Endothelial cell of hepatic sinusoid (primary cell): ENCODE data around the gene STKLD1.

Source experiments
- in situ Hi-C: cut with HindIII; loops from 2 replicates; pipeline ENCODE4 v1.10.0; 2017; ENCODE audit warnings: low sequenced_read_pairs

STKLD1 gene

DNA sequence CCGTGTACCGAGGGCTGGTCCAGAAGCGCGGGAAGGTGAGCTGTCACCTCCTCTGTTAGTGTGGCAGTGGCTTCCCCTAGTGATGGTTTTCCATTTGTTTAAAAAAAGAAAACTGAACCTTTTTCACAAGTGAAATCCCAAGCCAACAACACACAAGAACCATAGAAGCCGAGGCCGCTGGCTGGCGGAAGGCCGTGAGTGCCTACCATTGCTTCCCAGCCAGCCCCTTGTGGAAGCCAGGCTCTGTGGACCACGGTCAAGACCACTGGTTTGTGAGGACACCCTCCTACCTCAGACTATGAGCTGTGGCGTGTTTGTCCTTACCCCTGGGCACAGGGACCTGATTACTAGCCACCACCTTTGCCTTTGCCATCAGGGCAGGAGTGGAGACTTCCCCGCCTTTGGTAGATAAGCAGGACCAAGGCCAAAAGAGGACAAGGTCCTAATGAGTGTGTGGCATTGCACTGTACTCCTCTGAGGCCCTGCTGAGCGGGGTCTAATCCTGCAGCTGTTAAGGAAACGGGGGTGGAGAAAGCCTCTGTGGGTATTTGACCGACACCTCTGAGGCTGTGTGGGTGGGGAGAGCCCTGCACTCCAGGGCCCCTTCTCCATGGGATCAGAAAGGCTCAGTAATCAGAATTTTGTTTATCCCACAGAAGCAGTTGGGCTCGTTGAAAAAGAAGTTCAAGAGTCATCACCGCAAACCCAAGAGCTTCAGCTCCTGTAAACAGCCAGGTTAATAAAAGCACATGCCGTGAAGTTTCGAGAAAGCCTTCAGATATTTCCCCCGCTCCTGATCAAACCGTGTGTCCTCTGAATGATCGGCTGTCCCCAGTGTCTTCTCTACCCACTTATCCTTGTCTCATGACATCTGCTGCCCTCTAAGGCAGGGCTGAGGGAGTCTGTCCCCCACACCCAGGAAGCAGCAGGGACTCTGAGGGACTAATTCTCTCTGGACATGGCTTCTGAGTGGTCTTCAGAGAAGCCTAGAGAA, 15.5 kb upstream of the STKLD1 start:
- in situ Hi-C loops: no loop called here

DNA sequence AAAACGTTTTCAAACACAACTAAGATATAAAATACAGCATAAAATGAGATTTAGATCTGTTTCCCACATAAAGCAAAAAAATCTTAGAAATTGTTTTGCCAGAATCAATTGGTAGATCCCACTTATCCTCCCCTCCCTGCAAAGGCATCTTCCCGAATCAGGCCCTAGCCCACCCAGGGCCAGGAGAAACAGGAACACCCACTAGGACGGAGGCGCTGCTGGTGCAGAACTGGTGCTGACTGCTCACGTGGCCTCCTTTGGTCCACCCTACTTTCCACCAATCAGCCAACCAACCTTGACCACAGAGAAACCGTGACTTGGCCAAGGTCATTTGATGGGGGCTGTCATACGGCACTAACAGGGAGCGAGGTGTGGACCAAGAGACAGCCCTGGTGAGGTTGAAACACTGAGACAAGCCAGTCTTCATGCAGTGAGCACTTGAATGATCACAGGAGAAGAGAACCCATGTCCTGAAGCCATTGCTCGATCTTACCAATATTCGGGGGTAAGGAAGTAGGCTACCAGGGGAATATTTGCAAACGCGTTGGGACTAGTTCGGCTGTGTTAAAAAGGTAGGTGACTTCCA, 14.6 kb upstream of the STKLD1 start:
- in situ Hi-C loops: no loop called here

DNA sequence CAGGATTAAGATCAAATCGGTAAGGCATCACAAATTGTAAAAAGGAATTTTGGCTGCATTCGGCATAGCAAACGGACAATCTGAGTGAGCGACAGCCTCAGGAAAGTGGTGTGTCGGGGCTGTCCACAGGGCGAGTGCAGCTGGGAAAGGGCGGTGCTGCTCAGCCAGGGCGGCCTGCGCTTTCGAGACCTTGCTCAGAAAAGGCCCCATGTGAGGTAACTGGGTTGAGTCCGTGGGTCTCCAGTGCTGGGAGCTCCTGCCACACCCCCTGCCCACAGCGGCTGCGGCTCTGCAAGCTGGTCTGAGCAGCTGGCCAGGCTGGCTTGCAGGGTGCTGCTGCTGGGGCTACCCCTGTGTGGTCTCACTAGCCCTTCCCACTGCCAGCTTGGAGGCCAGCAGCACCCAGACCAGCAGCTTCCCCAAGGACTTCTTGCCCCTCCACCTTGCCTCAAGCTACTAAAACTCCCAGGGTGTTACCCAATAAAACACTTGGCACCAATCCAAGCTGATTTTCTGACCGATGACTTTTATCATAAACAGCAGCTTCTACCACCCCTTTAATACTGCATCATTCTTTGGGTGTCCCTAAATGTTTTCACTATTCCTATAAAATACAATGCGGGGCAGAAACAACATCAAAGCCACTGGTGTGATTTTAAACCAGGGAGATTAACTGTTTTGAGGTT, 13.7 kb upstream of the STKLD1 start:
- in situ Hi-C loops: no loop called here

DNA sequence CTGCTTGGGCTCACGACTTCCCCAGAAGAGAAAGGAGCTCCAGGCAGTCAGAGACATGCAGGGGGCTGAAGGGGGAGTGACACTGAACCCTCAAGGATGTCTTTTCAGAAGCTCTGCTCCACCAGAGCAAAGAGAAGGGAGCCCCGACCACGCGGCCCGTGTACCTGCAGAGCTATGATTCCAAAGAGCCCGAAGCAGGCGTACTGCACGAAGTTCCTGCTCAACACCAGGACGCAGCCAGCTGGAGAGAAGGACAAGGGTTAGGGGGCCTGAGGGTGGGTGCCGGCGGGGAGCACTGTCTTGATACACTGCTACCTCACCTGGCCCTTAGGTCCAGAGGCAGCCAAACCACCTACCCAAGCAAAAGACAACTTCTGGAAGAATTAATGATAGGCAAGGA, 9.7 kb upstream of the STKLD1 start:
- in situ Hi-C loops: no loop called here

DNA sequence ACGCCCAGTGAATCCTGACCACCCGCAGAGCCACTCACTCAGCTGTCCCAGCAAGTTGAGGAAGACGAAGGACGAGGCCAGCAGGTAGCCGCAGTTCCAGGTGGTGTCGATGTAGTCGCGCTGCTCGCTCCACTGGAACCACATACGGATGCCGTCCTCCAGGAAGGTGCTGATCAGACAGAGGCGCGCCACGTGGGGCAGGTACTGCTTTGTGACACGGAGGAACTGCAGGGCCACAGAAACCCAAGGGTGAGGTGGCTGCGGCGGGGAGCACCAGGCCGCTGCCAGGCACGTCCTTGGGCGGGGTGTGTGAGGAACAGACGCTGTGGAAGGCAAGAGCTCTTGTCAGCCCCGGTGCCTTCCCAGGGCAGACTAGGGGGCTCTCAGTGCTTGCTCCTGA, 8.9 kb upstream of the STKLD1 start:
- in situ Hi-C loops: no loop called here

DNA sequence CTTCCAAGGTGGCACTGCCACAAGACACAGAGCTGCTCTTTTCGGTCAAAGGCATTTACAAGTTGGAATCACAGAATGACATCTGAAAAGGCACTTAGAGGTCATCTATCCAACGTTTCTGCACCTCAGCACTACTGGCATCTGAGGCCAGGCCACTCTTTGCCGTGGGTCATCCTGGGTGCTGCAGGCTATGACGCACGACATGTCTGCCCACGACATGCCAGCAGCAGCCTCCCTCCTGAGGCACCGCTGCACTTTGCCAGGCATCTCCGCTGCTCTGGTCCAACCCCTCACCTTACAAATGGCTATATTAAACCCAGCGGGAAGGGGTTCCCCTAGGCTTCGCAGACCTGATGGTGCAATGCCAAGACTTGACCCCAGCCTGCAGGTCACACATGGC, 8.4 kb upstream of the STKLD1 start:
- in situ Hi-C loops: no loop called here

DNA sequence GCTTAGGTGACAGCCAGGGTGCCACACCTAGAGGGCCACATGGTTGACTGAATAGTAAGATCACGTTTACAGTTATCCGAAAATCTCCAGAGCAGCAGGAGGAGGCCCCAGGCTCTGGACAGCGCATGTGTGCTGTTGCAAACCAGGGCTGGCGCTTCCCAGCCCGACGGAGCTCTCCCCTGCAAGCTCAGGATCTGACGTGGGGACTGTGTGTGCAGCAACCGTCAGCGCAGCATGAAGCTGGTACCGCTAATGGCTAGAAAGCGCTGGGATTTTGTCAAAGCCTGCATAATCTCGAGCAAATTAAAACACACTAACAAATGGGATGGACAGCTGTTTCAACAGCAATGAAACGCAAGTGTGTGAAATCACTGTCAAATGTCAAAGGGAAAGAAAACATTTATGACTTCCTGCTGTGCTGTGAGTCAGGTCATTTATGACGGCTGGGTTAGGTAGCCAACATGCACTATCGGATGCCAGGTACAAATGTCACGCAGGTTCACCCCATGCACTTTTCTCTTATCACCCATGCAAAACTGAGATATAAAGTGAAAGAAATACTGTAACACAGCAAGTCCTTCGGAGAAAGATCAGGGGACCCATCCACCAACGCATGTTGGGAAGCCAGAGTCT, 7.8 kb upstream of the STKLD1 start:
- in situ Hi-C loops: no loop called here

DNA sequence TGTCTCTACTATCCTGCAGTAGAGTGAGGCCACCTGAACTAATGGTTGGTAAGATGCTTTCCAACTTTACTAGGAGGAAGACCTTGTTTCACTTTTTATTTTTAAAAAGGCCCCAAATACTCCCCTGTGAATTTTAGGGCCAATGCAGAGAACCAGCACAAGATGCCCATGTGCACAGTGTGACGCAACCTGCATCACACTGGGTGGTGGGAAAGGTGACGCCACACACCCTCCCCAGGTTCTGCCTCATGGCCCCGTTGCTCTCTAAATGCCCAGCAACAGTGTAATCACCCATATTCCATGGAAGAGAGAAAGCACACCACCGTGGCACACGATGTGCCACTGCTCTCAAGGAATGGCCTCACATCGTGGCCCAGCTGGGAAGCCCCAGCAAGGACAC, 6.7 kb upstream of the STKLD1 start:
- in situ Hi-C loops: no loop called here

DNA sequence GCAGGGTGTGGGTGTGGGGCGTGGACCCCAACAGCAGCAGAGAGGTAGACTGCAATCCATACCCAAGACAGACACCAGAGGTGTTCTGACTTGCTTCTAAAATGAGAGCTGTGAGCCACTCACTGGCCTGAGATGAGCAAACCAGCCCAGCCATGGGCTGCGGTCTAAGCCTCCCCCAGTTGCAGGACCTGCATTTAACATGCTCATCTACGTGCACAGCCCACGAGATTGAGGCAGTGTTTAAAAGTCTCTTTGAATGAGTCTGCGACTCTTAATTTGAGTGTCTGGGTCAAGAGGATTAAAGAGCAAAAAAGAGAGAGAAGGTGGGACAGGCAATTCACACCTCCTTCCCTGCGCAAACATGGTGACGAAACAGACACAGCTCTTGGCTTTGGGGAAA, 6.2 kb upstream of the STKLD1 start:
- in situ Hi-C loops: no loop called here

DNA sequence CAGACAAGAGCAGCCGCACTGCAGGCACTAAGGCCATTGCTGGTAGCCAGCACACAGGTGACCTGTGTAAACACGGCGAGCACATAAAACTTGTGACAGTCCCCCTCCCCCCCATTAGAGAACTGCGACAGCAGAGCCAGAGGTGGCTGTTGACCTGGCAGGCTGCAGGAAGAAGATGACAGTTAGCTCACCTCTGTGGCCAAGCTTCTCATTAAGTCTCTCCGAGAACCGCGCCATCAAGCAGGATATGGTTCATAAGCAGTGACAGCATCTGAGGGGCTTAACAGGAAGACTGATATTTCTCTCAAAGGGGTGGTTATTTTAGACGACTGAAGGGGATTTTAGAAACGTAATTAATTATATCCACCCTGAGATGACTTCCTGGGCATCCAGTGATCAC, 5.5 kb upstream of the STKLD1 start:
- in situ Hi-C loops: no loop called here

DNA sequence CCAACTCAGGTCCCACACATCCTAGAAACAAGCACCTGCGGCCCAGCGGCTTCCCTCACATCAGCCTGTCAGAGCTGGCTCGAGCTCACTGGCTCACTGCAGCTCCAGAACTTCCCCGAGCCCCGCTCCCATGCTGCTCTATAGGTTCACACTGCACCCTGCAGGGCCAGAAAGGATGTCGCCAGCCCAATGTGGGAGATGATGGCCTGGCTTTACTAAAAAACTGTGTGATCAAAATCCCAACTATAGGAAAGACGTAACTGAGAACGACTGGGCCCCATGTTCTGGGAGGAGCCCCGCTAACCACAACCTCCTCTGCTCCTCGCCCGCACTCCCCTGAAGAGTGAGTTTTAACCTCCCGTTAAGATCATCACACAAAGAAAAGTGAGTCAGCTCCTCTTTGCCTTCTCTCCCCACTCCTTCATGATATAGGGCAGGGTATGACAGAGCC, 4.9 kb upstream of the STKLD1 start:
- in situ Hi-C loops: no loop called here

DNA sequence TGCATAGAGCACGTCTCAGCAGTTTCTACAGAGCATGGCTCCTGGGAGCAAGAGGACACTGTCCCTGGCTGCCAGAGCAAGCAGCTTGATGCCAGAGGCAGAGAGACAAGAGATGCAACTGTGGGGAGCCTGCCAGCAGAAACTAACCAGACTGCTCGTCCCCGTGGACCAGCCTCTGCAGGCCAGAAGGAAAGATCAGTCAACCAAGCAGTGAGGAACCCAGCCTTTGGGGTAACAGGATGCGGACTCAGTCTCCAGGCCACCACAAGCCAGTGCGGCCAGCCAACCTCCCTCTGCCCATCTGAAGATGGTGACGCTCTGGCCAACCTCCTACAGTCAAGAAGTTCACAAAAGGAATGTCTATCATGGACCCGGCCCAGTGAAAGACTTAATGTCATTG, 4.0 kb upstream of the STKLD1 start:
- in situ Hi-C loops: no loop called here

DNA sequence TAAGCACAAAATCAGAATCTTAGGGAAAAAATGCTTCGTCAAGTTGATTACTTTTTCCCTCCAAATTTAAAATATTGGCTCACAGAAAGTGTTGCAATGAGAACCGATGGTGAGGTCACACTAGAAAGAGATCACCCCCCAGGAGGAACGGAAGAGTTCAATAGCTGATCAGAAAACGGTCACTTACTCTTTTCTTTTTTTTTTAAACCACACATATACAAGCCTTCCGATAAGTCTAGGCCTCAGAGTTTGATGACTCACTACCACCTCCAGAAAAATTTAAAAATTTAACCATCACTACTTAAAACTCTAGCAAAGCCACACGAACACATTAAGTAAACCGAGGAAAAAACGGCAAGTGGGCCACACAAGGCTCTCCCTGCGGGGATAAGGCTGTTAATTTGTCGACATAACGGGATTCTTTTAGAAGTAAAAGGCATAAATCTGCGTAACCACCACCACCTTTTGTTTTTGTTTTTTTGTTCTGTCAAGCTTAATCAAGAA, 1.5 kb upstream of the STKLD1 start:
- in situ Hi-C loops: loop anchor here (5.0 kb wide), 3 partner anchors 43 to 118 kb away; partner anchors contain the start of gene REXO4

DNA sequence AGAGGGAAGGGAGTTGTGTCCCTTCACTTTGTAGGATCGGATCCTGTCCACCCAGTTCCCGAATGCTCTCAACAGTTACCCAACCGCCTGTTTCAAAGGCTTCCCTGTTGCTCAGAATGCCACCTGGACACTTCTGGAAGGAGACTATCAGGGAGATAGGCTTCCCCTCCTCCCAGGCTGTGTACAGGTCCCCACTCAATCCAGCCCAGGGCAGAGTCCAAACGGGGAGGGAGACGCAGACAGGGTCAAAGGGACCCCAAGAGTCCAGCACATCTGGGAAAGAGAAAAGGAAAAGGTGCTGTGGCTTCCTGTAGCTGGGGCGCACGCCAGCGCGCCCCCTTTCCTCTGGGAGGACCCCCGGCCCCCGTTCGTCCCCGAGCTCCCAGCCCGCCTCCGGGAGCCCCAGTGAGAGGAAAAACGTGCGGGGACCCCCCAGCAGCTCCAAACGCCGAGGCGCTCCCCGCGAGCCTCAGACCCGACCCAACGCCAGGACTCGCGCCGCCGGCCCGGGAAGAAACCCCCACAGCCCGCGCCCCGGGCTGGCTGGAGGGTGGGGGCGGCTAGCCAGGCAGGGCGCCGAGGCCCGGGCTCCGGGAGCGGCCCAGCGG, 946 bp upstream of the STKLD1 start:
- in situ Hi-C loops: loop anchor here (5.0 kb wide), 3 partner anchors 42 to 117 kb away; partner anchors contain the start of gene REXO4

DNA sequence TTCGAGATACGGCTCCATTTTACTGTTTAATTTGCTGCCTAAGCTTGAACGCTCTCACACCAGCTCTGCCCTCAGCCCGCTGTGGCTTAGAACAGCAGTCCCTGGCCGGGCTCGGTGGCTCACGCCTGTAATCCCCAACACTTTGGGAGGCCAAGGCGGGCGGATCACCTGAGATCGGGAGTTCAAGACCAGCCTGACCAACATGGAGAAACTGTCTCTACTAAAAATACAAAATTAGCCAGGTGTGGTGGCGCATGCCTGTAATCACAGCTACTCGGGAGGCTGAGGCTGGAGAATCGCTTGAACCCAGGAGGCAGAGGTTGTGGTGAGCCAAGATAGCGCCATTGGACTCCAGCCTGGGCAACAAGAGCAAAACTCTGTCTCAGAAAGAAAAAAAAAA, 1.1 kb downstream of the STKLD1 start:
- in situ Hi-C loops: loop anchor here (5.0 kb wide), 3 partner anchors 40 to 115 kb away; partner anchors contain the start of gene REXO4

DNA sequence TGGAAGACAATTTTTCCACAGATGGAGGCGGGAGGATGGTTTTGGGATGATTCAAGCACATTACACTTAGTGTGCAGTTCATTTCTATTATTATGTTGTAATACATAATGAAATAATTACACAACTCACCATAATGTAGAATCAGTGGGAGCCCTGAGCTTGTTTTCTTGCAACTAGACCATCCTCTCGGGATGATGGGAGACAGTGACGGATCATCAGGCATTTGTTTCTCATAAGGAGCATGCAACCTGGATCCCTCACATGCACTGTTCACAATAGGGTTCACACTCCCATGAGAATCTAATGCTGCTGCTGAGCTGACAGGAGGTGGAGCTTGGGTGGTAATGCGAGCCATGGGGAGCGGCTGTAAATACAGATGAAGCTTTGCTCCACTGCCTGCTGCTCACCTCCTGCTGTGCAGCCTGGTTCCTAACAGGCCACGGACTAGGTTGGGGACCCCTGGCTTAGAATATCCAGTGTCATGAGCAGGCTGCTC, 1.6 kb downstream of the STKLD1 start:
- in situ Hi-C loops: loop anchor here (5.0 kb wide), 3 partner anchors 40 to 115 kb away; partner anchors contain the start of gene REXO4

DNA sequence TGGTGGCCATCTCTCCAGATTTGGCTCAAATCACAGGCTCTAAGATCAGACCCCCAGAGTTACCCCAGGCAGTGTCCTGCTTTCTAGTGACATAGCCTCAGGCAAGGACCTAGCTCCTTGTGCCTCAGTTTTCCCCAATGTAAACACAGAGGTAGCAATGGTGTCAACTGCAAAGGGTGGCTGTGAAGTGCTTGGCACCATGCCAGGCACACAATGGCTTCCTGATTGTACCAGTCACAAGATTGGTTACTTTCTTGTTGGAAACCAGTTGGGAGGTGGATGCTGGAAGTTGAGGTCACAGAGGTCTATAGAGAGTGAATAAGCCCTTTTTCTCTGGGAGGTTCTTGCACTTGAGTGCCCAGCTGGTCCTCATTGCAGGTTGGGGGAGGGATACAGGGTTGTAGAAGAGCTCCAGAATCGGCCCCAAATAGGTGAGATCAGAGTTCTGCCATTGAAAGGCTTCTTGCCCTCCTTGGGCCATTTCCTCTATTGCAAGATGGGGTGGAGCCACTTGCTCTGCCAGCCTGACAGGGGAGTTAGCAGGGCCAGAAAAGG, 2.3 kb downstream of the STKLD1 start:
- in situ Hi-C loops: loop anchor here (5.0 kb wide), 3 partner anchors 39 to 114 kb away; partner anchors contain the start of gene REXO4

DNA sequence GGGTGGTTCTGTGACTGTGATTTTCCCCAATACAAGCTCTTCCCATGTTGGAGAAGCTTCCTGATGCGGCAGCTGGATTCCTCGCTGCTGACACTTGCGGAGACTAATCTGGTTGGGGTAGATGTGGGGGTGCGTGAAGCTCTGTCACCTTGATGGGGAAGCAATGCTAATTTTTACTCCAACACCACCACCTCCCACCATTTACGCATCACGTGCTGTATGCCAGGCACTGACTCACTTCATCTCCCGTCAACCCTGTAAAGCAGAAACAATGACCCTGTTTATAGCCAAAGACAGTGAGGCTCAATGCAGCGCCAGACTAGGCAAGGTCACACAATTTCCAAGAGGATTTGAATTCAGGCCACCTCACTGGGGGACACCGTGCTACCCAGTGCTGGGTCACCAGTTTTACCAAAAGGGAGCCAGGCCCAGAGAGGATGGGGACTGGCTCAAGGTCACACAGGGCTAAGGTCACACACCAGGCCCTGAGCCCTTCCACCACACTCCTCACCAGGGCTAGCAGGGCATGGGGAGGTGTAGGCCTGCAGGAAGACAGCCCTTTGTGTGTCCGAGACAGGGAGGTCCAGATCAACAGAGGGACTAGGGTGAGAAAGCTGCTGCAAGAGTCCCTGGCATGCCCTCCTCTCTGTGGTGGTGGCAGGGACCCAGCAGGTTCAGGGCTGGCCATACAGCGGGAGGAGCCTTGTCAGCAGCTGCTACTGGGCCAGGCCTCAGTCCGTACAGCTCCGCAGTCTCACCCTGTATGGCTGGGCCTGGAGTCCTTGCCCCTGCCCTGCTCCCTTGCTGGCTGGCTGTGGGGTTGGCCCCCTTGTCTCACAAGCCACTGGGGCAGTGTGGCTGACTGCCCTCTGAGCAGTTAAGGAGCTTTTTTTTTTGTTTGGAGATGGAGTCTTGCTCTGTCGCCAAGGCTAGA, 3.3 kb downstream of the STKLD1 start:
- in situ Hi-C loops: loop anchor here (5.0 kb wide), 3 partner anchors 38 to 113 kb away; partner anchors contain the start of gene REXO4

DNA sequence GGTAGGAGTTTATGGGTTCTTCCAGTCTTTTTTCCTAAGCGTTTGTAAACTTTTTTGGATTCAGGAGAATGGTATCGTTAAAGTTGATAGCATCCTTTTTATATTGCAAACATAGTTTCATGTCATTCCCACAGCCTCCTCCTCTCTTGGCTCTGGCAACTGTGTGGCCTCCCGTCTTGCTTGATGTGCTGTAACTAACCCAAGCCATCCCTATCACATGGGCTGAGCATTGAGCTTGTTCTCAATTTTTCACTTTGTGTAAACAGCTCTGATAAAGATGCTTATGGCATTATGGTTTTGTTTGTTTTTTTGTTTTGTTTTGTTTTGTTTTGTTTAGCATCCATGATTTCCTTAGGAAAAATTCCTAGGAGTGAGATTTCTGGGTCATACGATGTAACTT, 4.6 kb downstream of the STKLD1 start:
- in situ Hi-C loops: no loop called here
